Pericardium fibroblast (primary cell): ENCODE data around the gene MLIP. TPM values are rescaled to one million over a fixed set of nuclear protein-coding genes. Genes with fewer than 3 reads are reported as not detected.

Experiments used
- total RNA-seq: library from RNA; depleted of rRNA; stranded (reverse); fragments of >200 nt; gene quantifications from 2 replicates; pipeline ENCODE4 v1.2.3, GENCODE V29; 2015

MLIP gene, protein sequence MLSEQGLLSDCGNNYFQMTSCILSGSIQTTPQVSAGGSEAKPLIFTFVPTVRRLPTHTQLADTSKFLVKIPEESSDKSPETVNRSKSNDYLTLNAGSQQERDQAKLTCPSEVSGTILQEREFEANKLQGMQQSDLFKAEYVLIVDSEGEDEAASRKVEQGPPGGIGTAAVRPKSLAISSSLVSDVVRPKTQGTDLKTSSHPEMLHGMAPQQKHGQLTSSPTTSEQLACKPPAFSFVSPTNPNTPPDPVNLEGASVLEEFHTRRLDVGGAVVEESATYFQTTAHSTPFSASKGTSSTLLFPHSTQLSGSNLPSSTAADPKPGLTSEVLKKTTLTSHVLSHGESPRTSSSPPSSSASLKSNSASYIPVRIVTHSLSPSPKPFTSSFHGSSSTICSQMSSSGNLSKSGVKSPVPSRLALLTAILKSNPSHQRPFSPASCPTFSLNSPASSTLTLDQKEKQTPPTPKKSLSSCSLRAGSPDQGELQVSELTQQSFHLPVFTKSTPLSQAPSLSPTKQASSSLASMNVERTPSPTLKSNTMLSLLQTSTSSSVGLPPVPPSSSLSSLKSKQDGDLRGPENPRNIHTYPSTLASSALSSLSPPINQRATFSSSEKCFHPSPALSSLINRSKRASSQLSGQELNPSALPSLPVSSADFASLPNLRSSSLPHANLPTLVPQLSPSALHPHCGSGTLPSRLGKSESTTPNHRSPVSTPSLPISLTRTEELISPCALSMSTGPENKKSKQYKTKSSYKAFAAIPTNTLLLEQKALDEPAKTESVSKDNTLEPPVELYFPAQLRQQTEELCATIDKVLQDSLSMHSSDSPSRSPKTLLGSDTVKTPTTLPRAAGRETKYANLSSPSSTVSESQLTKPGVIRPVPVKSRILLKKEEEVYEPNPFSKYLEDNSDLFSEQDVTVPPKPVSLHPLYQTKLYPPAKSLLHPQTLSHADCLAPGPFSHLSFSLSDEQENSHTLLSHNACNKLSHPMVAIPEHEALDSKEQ
- total RNA-seq = 1.3 TPM in 1 of 2 replicates, not detected in the other

DNA sequence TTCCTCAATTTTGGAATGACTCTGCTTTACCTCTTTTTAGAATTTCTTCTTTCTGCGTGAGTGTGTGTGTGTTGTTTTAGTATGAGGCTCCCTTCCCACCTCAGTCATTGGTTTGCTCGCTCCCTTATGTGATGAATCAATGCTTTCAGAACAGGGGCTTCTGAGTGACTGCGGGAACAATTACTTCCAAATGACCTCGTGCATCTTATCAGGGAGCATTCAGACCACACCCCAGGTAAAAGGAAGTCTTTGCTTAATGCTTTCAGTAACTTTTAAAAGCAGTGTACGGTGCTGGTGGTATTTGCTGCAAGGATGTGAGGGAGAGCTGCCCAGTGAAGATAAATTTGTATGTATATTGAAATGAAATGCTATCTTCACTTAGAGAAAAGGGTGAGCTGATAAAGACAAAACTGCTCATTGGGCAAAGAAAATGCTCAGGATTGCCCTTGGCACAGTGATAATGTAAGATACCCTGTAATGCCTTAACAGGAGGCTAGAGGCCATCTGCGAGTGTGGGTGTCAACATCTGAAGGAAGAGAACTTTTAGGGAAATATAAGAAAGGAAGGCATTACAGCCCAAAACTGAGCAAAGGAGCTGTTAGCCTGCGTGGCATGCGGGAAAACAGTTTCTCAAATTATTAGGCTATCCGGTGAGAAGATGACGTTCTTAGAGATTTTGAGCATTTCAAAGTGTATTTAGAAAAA, at the start of gene MLIP:
Gene MLIP (plus strand): TSS at position 103 of the 705 bp plus-strand sequence. CDS start 37 bp downstream, at position 140.

DNA sequence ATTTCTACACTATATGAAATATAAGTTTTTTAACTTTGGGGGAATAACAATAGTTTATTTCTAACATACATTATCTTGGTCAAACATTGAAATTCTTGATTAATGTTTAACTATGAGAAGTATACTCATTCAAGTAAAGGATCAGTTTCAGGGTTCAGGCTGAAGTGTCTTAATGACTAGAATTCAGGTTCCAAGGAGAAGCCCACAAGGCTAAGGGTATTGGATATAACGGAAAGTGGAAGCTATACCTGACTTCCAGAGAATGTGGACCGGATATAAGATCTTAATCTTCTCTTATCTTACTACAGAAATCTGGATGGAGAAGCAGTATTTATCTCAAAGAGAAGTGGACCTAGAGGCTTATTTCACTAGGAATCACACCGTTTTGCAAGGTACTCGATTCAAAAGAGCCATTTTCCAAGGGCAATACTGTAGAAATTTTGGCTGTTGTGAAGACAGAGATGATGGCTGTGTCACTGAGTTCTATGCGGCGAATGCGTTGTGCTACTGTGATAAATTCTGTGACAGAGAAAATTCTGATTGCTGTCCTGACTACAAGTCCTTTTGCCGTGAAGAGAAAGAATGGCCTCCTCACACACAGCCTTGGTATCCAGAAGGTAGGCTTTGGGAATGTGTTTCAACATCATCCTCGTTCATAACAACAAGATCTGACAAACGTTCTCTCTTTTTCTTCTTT, 197.2 kb downstream of the MLIP start, which contains the start of gene TINAG:
Gene TINAG (plus strand): TSS at position 153 of the 697 bp plus-strand sequence. CDS start 110 bp downstream, at position 263.

Other genes with a start within 250 kb of the MLIP start
- not detected in 2 replicates for gene TINAG, start 197.0 kb downstream of the MLIP start, total RNA-seq